ENCODE data around the gene TMC2. TPM values are rescaled to one million over a fixed set of nuclear protein-coding genes. Genes with fewer than 3 reads are reported as not detected.

TMC2 gene
- total and polyA plus RNA-seq, 8 donors = 0.02 to 0.19 (median 0.09) TPM; not detected in 3

DNA sequence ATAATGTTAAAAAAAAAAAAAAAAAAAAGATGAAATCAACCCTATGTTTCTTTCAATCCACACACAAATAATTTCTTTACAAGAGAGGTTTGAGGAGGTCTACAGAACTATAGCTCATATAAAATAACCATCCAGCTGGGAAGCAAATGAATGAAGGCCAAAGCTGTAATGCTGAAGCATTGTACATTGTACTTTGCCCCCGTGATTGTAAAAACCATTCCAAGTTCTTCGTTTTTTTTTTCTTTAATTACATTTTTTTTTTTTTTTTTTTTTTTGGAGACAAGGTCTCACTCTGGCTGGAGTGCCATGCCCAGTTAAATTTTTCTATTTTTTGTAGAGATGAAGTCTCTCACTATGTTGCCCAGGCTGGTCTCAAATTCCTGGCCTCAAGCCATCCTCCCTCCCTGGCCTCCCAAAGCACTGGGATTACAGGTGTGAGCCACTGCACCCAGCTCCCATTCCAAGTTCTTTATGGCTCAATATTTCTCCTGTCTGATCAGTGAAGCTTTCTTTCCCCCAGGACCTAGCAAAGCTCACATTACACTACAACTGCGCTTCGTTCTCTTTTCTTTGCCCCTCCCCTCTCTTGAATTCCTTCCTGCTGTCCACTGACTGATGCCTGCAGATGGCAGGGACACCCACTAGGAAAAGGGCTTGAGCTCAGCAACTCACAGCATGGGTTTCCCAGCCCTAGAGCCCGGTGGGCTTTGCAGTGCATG lies 63.1 kb downstream of the TMC2 start:
- no peak overlapping the region for H3K4me3 ChIP-seq
- WGBS, 2 donors = 16 to 28% methylated on average over 5 of the region's 5 CpGs
- peak; percentile 57 for FAIRE-seq
- intact Hi-C loops (cut with DNase I) = no loop called here
- no peak overlapping the region for H3K27ac ChIP-seq
- no peak for DNase-seq
- no peaks in the 10 kb centered on the region for H3K9me3 ChIP-seq
- H3K36me3 ChIP-seq = no peaks in the 10 kb centered on the region
- TF ChIP-seq, protein P1, sequence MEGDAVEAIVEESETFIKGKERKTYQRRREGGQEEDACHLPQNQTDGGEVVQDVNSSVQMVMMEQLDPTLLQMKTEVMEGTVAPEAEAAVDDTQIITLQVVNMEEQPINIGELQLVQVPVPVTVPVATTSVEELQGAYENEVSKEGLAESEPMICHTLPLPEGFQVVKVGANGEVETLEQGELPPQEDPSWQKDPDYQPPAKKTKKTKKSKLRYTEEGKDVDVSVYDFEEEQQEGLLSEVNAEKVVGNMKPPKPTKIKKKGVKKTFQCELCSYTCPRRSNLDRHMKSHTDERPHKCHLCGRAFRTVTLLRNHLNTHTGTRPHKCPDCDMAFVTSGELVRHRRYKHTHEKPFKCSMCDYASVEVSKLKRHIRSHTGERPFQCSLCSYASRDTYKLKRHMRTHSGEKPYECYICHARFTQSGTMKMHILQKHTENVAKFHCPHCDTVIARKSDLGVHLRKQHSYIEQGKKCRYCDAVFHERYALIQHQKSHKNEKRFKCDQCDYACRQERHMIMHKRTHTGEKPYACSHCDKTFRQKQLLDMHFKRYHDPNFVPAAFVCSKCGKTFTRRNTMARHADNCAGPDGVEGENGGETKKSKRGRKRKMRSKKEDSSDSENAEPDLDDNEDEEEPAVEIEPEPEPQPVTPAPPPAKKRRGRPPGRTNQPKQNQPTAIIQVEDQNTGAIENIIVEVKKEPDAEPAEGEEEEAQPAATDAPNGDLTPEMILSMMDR (IDR thresholded peaks at IDR 0.05) = no peak
- H3K4me1 ChIP-seq = no peaks in the 10 kb centered on the region
- H3K27me3 ChIP-seq = no peaks in the 10 kb centered on the region
- no peak for ATAC-seq

DNA sequence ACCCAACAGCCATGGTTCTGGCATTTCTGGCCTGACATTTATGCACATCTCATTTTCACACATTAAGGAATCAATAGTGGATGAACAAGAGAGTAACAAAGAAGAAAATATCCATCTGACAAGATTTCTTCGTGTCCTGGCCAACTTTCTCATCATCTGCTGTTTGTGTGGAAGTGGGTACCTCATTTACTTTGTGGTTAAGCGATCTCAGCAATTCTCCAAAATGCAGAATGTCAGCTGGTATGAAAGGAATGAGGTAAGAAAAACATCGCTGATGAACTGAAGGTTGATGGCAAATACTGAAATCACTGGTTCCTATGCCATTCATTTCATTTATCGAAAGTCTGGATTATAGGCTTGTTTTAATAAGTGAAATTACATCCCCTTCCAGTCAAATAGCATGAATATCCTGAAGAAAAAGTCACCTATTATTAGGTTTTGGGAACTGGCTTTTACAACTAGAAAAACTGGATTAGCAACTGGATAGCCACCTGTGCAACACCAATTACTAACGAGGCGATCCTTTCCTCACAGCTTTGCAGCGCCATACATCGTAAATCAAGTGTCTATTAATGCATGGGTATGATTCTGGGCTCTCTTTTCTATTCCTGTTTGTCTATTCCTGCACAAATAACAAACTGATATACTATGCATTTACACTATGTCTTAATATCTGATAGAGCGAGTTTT lies 65.8 kb downstream of the TMC2 start:
- WGBS, 2 donors = 45 to 48% methylated on average over 9 of the region's 9 CpGs
- Histone ChIP-seq H3K27ac (no peak overlapping the region), H3K27me3 (no peaks in the 10 kb centered on the region), H3K36me3 (no peaks in the 10 kb centered on the region), H3K4me1 (no peaks in the 10 kb centered on the region), H3K9me3 (no peaks in the 10 kb centered on the region), H3K4me3 (no peak overlapping the region)
- intact Hi-C loops (cut with DNase I) = no loop called here
- no peak for DNase-seq
- ATAC-seq = no peak
- FAIRE-seq = no peak
- TF ChIP-seq, protein P1 (IDR thresholded peaks at IDR 0.05) = no peak

DNA sequence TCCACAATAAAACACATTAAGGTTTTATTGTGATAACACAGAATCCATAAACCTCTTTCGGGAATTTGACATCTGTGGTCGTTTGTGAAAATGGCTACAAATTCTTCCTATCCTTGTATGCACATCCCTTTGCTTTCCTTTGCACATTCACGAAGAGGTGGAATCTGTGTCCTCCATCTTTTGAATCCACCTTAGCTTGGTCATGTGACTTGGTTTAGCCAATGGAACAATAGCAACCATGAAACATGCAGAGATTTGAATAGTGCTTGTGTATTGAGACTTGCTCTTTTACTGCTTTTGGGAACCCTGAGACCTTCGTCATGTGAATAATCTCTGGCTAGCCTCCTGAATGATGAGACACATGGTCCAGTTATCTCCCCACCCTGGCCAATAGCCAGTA lies 66.4 kb downstream of the TMC2 start:
- H3K9me3 ChIP-seq = no peaks in the 10 kb centered on the region
- no peak for ATAC-seq
- no peaks in the 10 kb centered on the region for H3K4me1 ChIP-seq
- no peak for FAIRE-seq
- H3K36me3 ChIP-seq = no peaks in the 10 kb centered on the region
- no peak overlapping the region for H3K4me3 ChIP-seq
- intact Hi-C loops (cut with DNase I) = no loop called here
- 67 to 79% methylated on average over 4 of the region's 4 CpGs for WGBS, 2 donors
- no peak for DNase-seq
- H3K27ac ChIP-seq = no peak overlapping the region
- TF ChIP-seq, protein P1 (IDR thresholded peaks at IDR 0.05) = no peak
- no peaks in the 10 kb centered on the region for H3K27me3 ChIP-seq

DNA sequence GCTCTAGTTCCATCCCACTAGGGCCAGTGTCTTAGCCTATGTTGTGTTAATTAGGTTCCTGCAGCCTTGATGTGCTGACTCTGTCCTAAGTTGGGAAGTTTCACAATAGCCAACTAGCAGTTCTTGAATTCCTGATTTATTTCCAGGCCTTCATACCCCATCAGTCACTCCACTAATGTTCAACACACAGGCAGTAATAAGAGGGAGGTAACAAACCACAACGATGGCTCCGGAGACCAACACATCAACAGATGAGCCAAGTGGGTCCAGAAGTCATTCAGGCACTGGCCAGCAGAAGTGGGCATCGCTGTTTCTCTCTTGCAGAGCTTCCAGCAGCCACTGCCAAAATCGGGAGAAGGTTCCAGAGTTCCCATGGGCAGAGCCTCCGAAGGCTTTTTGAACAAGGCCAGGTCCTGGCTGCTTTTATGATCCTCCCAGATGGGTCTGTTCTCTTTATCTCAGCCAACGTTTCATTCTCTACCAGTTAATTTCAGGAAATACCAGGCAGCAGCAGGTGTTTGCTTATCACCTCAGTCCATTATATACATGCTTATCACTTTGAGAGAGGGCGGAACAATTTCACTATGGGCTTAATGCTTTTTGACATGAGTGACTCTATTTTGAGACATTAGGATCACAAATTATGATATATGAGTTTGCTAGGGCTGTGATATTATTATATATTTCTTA lies 67.6 kb downstream of the TMC2 start:
- no peaks in the 10 kb centered on the region for H3K4me1 ChIP-seq
- H3K4me3 ChIP-seq = no peak overlapping the region
- DNase-seq = no peak
- H3K27me3 ChIP-seq = no peaks in the 10 kb centered on the region
- 37 to 44% methylated on average over 7 of the region's 7 CpGs for WGBS, 2 donors
- no peaks in the 10 kb centered on the region for H3K36me3 ChIP-seq
- TF ChIP-seq, protein P1 (IDR thresholded peaks at IDR 0.05) = no peak
- no peak overlapping the region for H3K27ac ChIP-seq
- intact Hi-C loops (cut with DNase I) = no loop called here
- ATAC-seq = peak in 2 of 4 donors; percentile 31 to 41
- FAIRE-seq = no peak
- no peaks in the 10 kb centered on the region for H3K9me3 ChIP-seq

Data from pancreas (tissue), 10 donors.